ENCODE data around the gene ADAT3.

DNA sequence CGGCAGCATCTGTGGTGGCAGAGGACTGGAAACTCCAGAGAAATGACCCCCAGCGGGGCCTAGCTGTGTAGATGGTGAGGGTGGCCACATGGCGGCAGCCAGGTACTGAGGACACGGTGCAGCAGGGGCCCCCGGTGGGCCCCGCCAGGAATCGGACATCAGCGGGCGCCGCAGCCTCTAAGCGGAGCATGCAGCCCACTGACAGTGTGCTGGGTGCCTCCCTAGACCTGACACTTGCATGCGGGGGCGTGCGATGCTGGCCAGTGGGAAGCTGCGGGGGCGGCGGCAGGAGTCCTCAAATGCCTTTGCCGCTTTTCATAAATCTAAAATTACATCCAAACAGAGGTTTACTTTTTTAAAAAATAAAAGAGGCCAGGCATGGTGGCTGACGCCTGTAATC lies 16.1 kb downstream of the ADAT3 start:
- TF ChIP-seq, protein P1, sequence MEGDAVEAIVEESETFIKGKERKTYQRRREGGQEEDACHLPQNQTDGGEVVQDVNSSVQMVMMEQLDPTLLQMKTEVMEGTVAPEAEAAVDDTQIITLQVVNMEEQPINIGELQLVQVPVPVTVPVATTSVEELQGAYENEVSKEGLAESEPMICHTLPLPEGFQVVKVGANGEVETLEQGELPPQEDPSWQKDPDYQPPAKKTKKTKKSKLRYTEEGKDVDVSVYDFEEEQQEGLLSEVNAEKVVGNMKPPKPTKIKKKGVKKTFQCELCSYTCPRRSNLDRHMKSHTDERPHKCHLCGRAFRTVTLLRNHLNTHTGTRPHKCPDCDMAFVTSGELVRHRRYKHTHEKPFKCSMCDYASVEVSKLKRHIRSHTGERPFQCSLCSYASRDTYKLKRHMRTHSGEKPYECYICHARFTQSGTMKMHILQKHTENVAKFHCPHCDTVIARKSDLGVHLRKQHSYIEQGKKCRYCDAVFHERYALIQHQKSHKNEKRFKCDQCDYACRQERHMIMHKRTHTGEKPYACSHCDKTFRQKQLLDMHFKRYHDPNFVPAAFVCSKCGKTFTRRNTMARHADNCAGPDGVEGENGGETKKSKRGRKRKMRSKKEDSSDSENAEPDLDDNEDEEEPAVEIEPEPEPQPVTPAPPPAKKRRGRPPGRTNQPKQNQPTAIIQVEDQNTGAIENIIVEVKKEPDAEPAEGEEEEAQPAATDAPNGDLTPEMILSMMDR (IDR thresholded peaks at IDR 0.05), result no peak
- TF ChIP-seq MAFK (IDR thresholded peaks at IDR 0.05; ENCODE audit: partially characterized antibody) (no peak), MYC (IDR thresholded peaks at IDR 0.05; ENCODE audit: borderline replicate concordance, low read length) (no peak), ESRRA (IDR thresholded peaks at IDR 0.05; ENCODE audit: borderline replicate concordance, low read length) (no peak)
- TF ChIP-seq, protein P2, sequence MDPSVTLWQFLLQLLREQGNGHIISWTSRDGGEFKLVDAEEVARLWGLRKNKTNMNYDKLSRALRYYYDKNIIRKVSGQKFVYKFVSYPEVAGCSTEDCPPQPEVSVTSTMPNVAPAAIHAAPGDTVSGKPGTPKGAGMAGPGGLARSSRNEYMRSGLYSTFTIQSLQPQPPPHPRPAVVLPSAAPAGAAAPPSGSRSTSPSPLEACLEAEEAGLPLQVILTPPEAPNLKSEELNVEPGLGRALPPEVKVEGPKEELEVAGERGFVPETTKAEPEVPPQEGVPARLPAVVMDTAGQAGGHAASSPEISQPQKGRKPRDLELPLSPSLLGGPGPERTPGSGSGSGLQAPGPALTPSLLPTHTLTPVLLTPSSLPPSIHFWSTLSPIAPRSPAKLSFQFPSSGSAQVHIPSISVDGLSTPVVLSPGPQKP (IDR thresholded peaks at IDR 0.05; ENCODE audit: low read depth, low read length), result no peak
